Pulmonary artery endothelial cell (primary cell): ENCODE results near the gene DCAF8L2. TPM values are rescaled to one million over a fixed set of nuclear protein-coding genes. Genes with fewer than 3 reads are reported as not detected.

Experiments used
- total RNA-seq: library from RNA; depleted of rRNA; stranded (reverse); fragments of >200 nt; gene quantifications from 2 replicates; pipeline ENCODE4 v1.2.3, GENCODE V29; 2014

The DCAF8L2 gene
- total RNA-seq, 1 donor from 2014 or later: 0.40 TPM

Other genes starting within 250 kb of the DCAF8L2 start
- not detected in 2 replicates for gene PPP4R3C, start 127.0 kb upstream of the DCAF8L2 start, total RNA-seq
- not detected in 2 replicates for gene MAGEB10, start 217.6 kb downstream of the DCAF8L2 start, total RNA-seq